DMS153 treated with DMSO at 0.1 percent for 48 hours (cell line): ENCODE measurements around the gene SRSF4.
"Not testable (repeated sequence)": the region's sequence is repeated elsewhere in the genome, so short reads cannot be mapped to it uniquely, and the experiment has no call there.

Experiments used
- DNase-seq: peaks from one replicate; lab custom pipeline; 2025; ENCODE audit not compliant: unreplicated experiment; lab: John Stamatoyannopoulos, UW

SRSF4 gene

DNA sequence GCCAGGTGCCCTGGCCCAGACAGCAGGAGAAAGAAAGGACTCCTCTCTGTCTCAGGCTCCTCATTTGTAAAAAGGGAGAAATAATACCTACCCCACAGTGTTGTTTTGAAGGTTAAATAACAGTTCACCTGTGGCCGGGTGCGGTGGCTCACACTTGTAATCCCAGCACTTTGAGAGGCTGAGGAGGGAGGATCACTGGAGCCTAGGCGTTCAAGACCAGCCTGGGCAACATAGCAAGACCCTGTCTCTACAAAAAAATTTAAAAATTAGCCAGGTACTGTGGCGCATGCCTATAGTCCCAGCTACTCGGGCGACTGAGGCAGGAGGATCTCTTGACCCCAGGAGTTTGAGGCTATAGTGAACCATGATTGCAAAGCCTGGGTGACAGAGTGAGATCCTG, 55.5 kb downstream of the SRSF4 start:
- no peak for DNase-seq

DNA sequence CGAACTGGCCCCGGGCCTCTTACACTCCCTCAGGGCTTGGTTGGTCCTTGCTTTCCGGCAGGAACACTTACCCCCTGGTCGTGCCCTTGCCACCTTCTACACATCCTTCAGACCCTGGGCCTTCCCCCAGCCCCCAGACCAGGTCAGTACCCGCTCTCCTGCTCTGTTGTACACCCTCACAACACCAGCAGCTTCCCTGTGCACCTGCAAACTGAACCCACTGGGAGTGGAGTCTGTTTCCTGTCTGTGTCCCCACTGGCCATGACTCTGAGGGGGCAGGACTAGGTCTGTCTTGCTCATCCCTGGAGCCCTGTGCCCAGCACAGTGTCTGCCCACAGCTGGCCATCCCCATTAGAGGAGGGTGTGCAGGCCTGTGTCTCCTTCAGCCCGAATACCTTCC, 55.9 kb downstream of the SRSF4 start:
- no peak for DNase-seq

DNA sequence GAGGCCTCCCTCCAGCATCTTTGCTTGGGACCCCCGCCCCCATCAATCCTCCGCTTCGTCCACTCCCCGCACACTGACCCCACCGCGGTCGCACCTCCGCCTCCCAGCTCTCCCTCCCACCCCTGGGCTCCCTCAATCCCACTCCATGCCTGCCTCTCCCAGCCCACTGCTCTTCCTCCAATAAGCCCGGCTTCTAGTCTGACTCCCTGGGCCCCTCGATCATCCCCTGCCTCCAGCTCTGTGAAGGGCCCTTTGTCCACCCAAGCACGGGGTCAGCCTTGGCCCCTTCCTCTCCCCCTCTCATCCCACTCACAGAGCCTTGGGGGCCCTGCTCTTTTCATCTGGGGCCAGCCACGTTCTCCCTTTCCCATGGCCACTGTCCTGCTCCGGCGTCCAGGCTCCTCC, 56.5 kb downstream of the SRSF4 start:
- DNase-seq, result no peak

DNA sequence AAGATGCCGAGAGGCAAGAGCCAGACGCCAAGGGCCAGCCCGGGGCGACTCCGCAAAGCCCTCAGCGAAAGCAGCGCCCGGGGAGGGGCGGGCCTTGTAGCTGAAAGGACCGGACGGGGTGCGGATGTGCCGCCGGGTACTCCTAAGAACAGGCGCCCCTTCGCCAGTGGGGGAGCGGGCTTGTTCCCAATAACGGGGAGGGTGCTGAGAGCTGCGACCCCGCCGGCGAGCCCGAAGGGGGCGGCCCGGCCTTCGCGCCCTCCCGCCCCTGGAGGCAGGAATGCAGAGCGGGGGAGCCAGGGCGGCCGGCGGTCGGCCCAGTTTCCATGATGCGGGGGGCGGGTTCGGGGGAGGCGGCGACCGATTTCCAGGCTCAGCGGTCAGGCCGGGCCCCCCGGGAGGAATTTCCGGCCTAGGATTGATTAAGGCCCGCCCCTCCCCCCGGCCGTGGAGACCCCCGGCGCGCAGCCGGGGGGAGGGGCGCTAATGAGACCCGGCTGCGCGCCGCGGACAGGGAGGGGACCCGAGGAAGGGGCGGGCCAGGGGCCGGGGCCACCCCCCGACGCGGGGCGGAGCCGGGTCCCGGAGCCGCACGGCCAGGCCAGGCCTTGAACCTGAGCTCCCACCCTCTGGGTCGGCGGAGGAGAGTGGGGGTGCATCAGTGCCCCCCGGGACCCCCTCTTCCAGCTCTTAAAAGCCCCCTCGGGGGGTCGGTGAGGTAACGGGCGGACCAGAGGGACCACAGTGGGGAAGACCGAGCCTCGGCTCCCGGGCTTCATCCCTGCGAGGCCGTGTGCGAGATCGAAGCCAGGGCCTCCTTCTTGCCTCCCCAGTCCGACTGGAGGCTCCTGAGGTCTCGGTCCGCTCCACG, 57.1 kb downstream of the SRSF4 start:
- no peak for DNase-seq

DNA sequence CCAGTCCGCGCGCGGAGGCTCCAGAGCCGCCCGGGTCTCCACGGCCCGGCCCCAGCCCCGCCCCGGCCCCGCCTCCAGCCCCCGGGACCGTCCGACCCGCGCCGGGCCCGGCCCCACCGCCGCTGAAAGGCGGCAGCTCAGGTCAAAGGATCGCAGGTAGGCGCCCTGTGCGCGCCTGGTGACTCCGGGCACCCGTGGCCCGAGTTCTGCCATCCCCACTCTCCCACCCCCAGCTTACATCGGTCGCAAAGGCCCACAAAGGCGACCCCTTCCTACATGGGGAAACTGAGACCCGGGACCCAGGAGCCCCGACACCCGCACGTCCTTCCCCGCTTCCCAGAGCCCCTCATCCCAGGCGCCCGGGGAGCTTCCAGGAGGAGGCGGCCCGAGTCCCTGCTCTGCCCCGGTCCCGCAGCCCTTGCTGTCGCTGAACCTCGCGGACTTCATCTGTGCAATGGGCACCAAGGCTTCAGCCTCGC, 57.8 kb downstream of the SRSF4 start, which contains the start of gene TMEM200B:
Gene TMEM200B, minus strand, starts transcription at position 17 of the 479 bp plus-strand sequence. CDS start 2,075 bp downstream, outside the sequence.
- DNase-seq, result no peak

DNA sequence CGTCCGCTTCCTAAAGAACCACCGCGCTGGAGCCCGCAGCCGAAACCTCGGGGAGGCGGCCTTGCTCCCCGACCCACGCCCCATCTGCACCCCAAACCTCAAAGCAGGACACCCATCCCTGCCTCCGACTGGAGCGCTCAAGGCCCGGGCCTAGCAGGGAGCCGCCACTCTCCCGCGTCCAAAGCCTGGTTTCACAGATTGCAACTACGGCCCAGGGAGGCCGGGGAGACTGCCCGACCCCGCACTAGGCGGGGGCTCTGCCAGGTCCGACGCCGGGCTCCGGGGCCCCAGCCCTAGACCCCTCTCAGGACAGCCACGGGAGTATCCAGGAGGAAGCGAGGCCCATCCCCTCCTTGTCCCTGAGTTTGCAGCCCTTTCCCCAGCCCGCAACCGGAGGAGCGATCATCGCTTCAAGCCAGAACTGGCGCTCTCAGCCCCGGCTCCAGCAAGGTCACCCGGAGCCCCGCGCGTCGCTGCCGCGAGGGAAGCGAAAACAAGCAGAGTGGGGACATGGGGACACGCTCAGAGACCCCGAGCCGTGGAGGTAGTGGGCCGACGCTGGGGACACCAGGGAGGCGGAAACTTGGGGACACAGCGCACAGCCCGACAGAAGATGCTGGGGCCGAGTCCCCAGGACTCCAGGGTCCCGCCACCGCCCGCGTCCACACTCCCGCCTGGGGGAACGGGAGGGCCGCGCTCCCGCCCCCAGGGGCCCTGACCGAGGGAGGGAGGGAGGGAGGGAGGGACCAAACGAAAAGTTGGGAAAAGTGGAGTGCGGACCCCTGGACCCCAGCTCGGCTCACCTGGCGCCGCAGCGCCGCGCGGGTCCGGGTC, 58.4 kb downstream of the SRSF4 start:
- DNase-seq, result peak; percentile 27

DNA sequence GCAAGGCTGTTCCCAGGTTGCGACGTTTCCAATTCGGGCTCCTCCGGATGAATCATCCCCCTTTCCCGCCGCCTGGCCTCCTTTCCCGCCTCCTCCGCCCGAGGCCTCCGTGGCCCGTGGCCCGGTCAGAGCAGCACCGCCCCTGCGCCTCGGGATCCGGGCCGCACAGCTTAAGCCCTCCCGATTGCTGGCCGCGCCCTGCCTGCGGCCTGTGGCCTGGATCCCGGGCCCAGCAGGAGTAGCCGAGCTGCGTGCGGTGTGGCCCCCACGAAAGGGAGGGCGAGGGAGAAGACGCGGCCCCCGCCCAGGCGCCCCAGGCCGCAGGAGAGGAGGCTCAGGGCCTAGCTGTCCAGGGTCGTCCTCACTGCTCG, 59.0 kb downstream of the SRSF4 start:
- no peak for DNase-seq

DNA sequence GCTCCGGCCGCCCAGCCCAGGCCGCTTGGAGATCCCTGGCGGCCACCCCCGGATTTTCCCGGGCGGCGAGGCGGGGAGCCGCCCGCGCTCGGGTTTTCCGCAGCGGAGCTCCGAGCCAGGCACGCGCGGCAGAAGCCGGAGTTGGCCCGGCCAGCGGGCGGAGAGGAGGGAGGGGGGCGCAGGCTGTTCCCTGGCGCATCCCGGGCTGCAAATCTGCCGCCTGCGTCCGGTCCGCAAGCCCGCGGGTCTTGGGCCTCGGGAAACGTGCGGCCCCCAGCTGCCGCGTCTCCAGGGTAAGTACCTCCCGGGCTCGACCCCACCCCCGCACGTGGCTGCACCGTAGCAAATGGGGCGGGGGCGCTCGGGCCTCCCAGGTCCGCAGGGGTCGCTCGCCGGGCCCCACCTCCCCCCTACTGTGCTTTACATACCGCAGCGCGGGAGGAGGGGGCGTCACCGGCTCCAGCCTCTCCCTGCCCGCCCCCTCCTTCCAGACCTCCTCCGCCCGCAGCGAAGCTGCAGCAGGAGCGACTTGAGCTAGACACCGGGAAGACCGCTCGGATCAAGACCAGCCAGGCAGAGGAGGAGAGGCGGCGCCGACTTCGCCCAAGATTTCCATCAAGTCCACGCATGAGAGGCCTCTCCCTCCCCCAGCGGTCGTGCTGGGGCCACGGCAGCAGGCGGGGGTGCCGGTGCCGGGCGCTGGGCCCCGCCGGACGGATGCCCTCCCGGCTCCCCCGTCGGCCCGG, 59.6 kb downstream of the SRSF4 start:
- DNase-seq, result no peak

DNA sequence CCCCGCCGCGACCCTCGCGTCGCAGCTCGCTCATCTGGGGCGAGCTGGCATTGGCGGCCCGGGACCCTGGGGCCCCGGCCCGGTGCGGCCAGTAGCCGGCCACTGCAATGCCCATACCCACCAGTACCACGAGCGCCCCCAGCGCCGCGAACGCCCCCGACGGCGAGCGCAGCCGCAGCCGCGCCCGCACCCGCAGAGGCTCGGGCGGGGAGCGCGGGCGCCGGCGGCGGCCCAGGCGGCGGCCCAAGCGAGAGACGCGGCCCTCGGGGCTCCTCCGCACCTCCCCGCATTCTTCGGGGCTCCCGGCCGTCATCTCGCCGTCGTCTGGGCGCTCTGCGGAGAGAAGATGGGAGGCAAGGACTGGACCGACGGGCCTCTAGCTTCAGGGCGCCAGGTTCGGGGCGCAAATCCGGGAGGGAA, 60.2 kb downstream of the SRSF4 start:
- no peak for DNase-seq

DNA sequence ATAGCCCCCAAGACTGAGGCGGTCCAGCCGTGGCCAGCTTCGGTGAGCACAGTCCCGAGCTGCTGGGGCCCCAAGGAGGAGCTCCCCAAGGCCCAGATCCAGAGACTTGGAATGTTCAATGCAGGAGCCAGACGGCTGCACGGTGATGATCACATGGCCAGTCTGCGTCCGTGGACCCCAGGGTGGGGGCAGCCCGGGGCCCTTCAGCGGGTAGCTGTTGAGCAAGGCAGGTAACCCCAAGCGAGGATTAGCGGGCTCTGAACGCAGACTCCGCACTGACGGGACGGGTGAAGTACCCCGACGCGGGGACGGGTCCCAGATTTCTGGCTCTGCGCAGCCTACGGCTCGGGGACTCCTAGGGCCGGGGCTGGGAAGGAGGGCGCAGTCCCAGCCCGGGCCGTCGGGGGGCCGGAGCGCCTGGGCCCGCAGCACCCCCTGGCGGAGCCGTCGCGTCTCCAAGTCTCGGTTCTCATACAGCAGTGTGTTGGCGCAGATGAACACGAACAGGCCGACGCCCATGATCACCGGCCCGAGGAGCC, 60.7 kb downstream of the SRSF4 start:
- peak; percentile 56 for DNase-seq

DNA sequence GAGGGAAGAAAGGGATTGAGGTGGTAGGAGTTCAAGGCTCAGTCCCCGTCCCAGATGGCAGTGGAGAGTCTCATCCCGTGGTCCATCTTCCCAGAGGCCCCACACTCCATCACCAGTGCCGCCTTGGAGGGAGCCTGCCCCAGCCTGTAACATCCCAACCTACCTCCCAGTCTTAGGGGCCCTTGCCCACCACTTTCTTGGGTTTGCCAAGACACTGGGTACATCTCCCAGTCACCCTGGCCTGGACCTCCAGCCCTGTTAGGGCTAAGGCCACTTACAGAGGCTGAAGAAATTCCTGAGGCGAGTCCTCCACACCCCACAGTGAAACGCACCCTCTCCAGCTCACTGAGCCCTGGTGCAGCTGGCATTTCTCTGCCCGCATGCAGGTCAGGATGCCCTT, 61.3 kb downstream of the SRSF4 start:
- no peak for DNase-seq

DNA sequence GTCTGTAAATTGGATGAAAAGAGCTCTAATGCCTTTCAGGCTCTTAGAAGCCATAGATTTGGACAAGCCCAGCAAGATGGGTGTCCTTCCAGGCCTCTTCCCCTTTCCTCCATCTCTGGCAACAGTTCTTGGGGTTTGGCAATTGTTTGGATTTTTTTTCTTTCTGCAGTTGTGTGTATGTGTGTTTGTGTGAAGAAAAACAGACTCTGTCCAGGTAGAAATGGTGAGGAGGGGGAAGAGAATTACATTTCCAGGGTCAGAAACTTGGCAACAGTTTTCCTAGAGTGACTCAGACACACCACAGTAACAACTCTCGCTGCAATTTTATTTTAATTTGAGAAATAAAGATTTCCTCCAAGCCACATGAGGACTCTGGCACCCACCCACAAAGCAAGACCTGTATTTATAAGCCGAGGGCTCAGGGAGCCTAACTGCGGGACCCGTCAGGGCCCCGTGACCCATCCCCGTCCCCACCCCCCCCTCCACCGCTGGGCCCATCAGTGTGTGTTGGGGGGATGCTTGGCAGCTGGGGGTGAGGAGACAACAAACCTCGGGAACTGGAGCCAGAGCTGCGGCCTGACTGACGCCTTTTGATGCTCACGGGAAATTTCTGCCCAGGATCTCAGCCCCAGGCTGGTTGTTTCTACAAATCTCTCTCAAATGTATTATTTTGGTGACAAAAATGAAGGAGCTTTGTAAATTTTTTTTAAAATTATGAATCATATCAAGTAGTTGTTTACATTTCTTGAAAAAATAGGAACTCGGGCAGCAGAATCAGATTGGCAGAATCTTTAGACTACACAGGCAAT, 62.4 kb downstream of the SRSF4 start:
- no peak for DNase-seq

DNA sequence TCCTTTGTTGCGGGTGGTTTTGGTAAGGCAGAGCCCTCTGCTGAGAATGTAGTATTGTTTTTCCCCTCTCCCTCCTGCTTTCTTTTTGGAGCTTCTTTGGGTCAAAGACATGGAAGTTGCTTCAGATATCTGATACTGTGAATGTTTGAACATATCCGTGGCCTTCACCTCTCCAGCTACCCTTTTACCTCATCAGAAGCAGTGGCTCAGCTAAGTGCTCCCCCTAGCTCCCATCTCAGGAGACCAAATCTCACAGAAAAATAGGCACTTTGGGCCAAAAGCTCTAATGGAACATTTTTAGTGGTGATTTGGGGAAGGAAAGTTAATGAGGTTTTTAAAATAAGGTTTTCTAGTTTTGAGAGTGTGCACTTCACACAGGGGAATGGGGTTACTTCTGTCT, 64.3 kb downstream of the SRSF4 start:
- no peak for DNase-seq

DNA sequence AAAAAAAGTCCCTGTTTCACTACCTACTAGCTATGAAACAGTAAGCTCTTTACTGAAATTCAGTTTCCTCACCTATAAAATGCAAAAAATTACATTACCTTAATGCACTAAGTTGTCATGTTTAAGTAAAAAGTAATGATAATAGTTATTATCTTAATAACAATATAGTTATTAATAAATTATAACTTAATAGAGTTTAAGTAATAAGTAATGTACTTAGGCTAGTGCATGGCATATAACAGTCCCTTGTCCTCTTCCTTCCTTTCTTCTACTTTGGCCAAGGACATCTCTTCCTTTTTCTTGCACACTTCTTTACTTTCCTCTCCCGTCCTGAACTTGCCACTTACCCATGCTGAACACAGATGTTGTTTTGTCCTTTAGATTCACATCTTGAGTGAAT, 67.0 kb downstream of the SRSF4 start:
- DNase-seq, result no peak

DNA sequence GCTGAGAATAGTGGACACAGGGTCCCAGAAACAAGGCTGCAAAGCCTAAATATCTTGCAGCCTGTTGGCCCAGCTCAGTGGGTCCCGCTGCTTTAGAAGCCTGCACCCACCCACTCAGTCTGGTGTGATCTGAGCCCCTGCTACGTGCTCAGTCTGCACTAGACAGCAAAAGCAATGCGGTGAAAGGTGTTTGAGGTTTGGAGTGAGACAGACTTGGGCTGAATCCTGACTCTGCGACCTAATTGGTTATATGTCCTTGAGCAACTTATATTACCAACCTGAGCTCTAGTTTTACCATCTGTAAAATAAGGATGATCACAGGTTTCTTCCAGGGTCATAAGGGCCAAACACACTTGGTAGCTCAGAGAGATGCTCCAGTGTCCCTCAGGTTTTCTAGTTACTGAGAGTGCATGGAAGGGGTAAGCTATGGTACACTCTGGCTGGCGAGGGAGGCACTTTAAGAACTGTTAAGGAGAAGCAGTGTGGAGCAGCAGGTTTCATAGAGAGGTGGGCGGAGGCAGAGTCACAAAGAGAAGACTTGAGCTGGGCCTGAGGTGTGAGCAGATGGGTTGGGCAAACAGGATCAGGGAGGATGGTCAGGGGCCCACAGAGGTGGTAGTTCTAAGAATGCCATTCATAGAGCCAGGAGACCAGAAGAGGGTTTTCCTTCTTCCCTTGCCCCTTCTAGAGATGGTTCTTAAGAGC, 68.1 kb downstream of the SRSF4 start:
- no peak for DNase-seq

DNA sequence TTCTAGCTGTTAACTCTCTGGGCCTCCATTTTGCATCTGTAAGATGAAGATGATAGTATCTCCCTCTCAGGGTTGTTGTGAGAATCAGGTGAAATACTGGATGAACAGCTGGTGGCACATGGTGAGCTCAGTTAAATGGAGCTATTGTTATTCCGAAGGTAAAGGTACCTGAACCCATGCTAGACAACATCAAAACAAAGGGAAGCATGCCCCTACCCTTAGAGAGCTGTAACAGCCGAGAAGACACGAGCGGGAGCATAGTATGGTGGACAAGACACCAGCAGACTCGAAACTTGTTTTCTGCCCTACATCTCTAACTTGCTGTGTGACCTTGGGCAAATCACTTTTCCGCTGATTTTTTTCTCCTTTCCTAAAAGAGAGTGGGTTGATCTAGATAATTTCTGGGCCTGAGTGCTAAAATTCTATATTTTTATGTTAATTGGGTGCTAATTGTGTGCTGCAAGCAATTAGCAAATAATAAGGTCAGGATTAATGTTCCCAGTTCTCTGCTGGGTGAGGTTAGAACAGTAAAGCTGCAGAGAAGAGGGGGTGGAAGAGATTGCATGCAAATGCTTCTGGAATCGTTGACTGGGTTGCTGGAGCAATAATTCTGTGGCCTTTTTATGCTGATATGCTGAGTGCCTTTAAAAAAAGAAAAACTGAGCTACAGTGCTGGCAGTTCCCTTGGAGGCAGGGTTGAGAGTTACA, 68.8 kb downstream of the SRSF4 start:
- DNase-seq, result no peak

DNA sequence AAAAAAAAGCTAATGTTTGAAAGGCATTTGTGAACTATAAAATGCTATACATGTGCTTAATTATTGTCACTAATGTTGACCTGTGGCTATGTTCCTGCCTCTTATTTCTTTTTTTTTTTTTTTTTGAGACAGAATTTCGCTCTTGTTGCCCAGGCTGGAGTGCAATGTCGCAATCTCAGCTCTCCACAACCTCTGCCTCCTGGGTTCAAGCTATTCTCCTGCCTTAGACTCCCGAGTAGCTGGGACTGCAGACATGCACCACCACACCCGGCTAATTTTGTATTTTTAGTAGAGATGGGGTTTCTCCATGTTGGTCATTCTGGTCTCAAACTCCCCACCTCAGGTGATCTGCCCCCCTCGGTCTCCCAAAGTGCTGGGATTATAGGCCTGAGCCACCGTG, 73.7 kb downstream of the SRSF4 start:
- not testable (repeated sequence) for DNase-seq

DNA sequence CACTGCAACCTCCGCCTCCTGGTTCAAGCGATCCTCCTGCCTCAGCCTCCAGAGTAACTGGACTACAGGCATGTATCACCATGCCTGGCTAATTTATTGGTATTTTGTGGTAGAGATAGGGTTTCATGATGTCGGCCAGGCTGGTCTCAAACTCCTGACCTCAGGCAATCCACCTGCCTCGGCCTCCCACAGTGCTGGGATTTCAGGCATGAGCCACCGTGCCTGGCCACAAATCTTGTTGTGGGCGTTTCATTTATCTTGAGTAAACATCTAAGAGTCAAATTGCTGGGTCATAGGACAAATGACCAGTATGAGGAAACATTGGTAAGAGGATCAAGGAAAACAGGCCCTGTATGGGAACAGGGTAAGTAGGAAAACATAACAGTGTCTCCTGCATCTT, 75.9 kb downstream of the SRSF4 start:
- DNase-seq, result no peak

DNA sequence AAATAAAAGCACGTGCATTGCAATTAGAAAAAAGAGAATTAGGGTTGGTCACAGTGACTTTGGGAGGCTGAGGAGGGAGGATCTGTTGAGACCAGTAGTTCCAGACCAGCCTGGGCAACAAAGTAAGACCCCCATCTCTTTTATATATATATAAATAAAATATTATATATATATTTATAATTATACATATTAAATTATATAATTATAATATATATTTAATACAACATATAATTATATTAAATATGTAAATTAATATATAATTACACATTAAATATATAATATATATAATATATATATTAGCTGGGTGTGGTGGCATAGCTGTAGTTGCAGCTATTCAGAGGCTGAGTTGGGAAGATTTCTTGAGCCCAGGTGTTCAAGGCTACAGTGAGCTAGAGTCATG, 81.2 kb downstream of the SRSF4 start:
- no peak for DNase-seq
